RWPE2 (cell line): ENCODE measurements around the gene TGM1.

Source experiments
- ATAC-seq: fragments of 200-7000 bp; cut with Tn5 transposase; 3 replicates; pipeline ENCODE4 v1.9.1; 2021; ENCODE audit warnings: low read depth
- DNase-seq: peaks from one replicate; pipeline ENCODE4 v3.0.0-alpha.2; 2020; ENCODE audit warnings: low spot score
- H3K27ac ChIP-seq: fragments of 450-650 bp; 2 replicates; pipeline ENCODE4 v1.5.1; 2017; ENCODE audit warnings: mild to moderate bottlenecking; ENCODE audit not compliant: poor library complexity, severe bottlenecking
- H3K27me3 ChIP-seq: fragments of 250-450 bp; sonication (Bioruptor Pico); 2 replicates; pipeline ENCODE4 v1.5.1; 2021; ENCODE audit warnings: mild to moderate bottlenecking, moderate library complexity; ENCODE audit not compliant: insufficient read depth, poor library complexity, severe bottlenecking
- H3K36me3 ChIP-seq: fragments of 250-450 bp; sonication (Bioruptor Pico); 2 replicates; pipeline ENCODE4 v1.5.1; 2020; ENCODE audit warnings: low read depth, mild to moderate bottlenecking, moderate library complexity
- H3K4me1 ChIP-seq: fragments of 250-450 bp; sonication (Bioruptor Pico); 2 replicates; pipeline ENCODE4 v1.5.1; 2021; ENCODE audit warnings: mild to moderate bottlenecking, moderate library complexity; ENCODE audit not compliant: insufficient read depth, poor library complexity, severe bottlenecking
- H3K4me3 ChIP-seq: fragments of 250-450 bp; sonication (Bioruptor Pico); 2 replicates; pipeline ENCODE4 v1.5.1; 2021; ENCODE audit warnings: mild to moderate bottlenecking, moderate library complexity; ENCODE audit not compliant: severe bottlenecking
- H3K9me3 ChIP-seq: fragments of 250-450 bp; sonication (Bioruptor Pico); 2 replicates; pipeline ENCODE4 v1.5.1; 2021; ENCODE audit warnings: mild to moderate bottlenecking, moderate library complexity; ENCODE audit not compliant: severe bottlenecking
- CTCF ChIP-seq: fragments of 450-650 bp; IDR thresholded peaks from one replicate; pipeline ENCODE4 v1.5.1; 2017; ENCODE audit warnings: mild to moderate bottlenecking, moderate library complexity; ENCODE audit not compliant: poor library complexity, severe bottlenecking

Gene TGM1

GRCh38 chr14:24259282-24260025, 3.5 kb downstream of the TGM1 start:
- TF ChIP-seq CTCF: no peak
- Histone ChIP-seq H3K27me3 (no peaks in the 10 kb centered on the region), H3K4me1 (peaks cover 23% of the 10 kb centered on the region), H3K9me3 (no peaks in the 10 kb centered on the region), H3K36me3 (peaks cover 48% of the 10 kb centered on the region), H3K4me3 (no peak overlapping the region), H3K27ac (peak overlapping the region; percentile 88)
- peak; percentile 92 for DNase-seq
- peak; percentile 67 for ATAC-seq

GRCh38 chr14:24258548-24259265, 4.3 kb downstream of the TGM1 start:
- H3K36me3 ChIP-seq: peaks cover 56% of the 10 kb centered on the region
- peaks cover 16% of the 10 kb centered on the region for H3K4me1 ChIP-seq
- no peak for DNase-seq
- no peak overlapping the region for H3K4me3 ChIP-seq
- ATAC-seq: no peak
- peak overlapping the region; percentile 88 for H3K27ac ChIP-seq
- no peak for TF ChIP-seq CTCF
- H3K27me3 ChIP-seq: no peaks in the 10 kb centered on the region
- H3K9me3 ChIP-seq: no peaks in the 10 kb centered on the region

- peaks cover 62% of the 10 kb centered on the region for H3K36me3 ChIP-seq
- DNase-seq: no peak
- TF ChIP-seq CTCF: no peak
- peaks cover 10% of the 10 kb centered on the region for H3K4me1 ChIP-seq
- H3K4me3 ChIP-seq: no peak overlapping the region
- no peaks in the 10 kb centered on the region for H3K27me3 ChIP-seq
- ATAC-seq: no peak
- peak overlapping the region; percentile 88 for H3K27ac ChIP-seq
- H3K9me3 ChIP-seq: no peaks in the 10 kb centered on the region
Observed at GRCh38 chr14:24258119-24258518, 4.9 kb downstream of the TGM1 start.

- peaks cover 9% of the 10 kb centered on the region for H3K4me1 ChIP-seq
- no peak for DNase-seq
Observed at GRCh38 chr14:24256960-24257359, 6.0 kb downstream of the TGM1 start.

More at GRCh38 chr14:24256960-24257359, 6.0 kb downstream of the TGM1 start:
- TF ChIP-seq CTCF: no peak
- Histone ChIP-seq H3K9me3 (no peaks in the 10 kb centered on the region), H3K4me3 (no peak overlapping the region), H3K36me3 (peaks cover 67% of the 10 kb centered on the region), H3K27ac (peak overlapping the region; percentile 88), H3K27me3 (no peaks in the 10 kb centered on the region)
- ATAC-seq: no peak
